ENCODE results near the gene USP31. TPM values are rescaled to one million over a fixed set of nuclear protein-coding genes. Genes with fewer than 3 reads are reported as not detected.

The USP31 gene
- total RNA-seq, 1 experiment from 2014 or later: 16.1 TPM

DNA sequence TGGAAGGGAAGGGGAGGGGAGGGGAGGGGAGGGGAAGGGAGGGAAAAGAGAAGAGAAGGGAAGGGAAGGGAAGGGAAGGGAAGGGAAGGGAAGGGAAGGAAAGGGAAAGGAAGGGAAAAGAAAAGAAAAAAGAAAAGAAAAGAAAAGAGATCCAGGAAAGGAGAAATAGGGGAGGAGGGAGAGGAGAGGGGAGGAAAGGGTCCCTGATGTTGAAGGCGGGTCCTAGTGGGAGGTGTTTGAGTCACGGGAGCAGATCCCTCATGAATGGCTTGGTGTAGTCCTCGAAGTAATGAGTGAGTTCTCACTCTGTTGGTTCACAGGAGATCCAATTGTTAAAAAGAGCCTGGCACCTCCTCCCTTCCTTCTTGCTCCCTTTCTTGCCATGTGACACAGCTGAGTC, 6.9 kb upstream of the USP31 start:
- WGBS (ENCODE audit: extremely low coverage, insufficient read length, low lambda C conversion rate): no CpG with 5 or more reads among the region's 3 CpGs

More for the DNA sequence above, 6.9 kb upstream of the USP31 start:
- no peak overlapping the region for H3K4me2 ChIP-seq (ENCODE audit: insufficient read depth, insufficient read length, low read length)
- no peaks in the 10 kb centered on the region for H3K27me3 ChIP-seq (ENCODE audit: insufficient read depth, low read length)
- Mint-ChIP-seq H3K27me3 (ENCODE audit: low read depth) (peaks cover 13% of the 10 kb centered on the region), H3K36me3 (ENCODE audit: insufficient read depth in 1 of 3, low read depth in 3 of 3) (peaks cover 3 to 12% (median 6%) of the 10 kb centered on the region in 3 experiments), H3K9me3 (peaks cover 13 to 14% of the 10 kb centered on the region in 2 experiments), H3K4me3 (no peak overlapping the region), H3K27ac (no peak overlapping the region), H3K4me1 (peaks cover 9 to 13% of the 10 kb centered on the region in 2 experiments)
- no peak overlapping the region for H4K91ac ChIP-seq (ENCODE audit: insufficient read length, low read depth, low read length)
- no peak overlapping the region for H4K8ac ChIP-seq (replicated peaks; ENCODE audit: insufficient read length, low read depth, low read length)
- H3K79me1 ChIP-seq (ENCODE audit: insufficient read depth, low read depth, low read length, poor library complexity, severe bottlenecking): no peaks in the 10 kb centered on the region
- H3K23ac ChIP-seq (ENCODE audit: insufficient read length, low read depth, low read length): no peak overlapping the region
- H4K20me1 ChIP-seq (ENCODE audit: control insufficient read depth, insufficient read depth, insufficient read length): no peaks in the 10 kb centered on the region
- no peak overlapping the region for H2AFZ ChIP-seq (ENCODE audit: low read length)
- no peak overlapping the region for H3K18ac ChIP-seq (ENCODE audit: insufficient read length, low read depth, low read length)
- H3K27ac ChIP-seq (ENCODE audit: insufficient read length, low read depth, low read length): no peak overlapping the region
- no peak overlapping the region for H3K9ac ChIP-seq (ENCODE audit: extremely low read depth, insufficient read length, low read length)
- H3K9me3 ChIP-seq (ENCODE audit: control insufficient read depth, low read depth, low read length): no peaks in the 10 kb centered on the region
- TF ChIP-seq, protein P1, sequence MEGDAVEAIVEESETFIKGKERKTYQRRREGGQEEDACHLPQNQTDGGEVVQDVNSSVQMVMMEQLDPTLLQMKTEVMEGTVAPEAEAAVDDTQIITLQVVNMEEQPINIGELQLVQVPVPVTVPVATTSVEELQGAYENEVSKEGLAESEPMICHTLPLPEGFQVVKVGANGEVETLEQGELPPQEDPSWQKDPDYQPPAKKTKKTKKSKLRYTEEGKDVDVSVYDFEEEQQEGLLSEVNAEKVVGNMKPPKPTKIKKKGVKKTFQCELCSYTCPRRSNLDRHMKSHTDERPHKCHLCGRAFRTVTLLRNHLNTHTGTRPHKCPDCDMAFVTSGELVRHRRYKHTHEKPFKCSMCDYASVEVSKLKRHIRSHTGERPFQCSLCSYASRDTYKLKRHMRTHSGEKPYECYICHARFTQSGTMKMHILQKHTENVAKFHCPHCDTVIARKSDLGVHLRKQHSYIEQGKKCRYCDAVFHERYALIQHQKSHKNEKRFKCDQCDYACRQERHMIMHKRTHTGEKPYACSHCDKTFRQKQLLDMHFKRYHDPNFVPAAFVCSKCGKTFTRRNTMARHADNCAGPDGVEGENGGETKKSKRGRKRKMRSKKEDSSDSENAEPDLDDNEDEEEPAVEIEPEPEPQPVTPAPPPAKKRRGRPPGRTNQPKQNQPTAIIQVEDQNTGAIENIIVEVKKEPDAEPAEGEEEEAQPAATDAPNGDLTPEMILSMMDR (conservative IDR thresholded peaks at IDR 0.05): no peak
- no peak for DNase-seq
- H3K56ac ChIP-seq (ENCODE audit: insufficient read length, low read depth, low read length): no peak overlapping the region
- no peaks in the 10 kb centered on the region for H3K4me1 ChIP-seq (ENCODE audit: insufficient read depth, low read length)
- no peak overlapping the region for H2BK5ac ChIP-seq (ENCODE audit: insufficient read length, low read length)
- no peaks in the 10 kb centered on the region for H3K79me2 ChIP-seq (ENCODE audit: insufficient read depth, low read length)
- no peak overlapping the region for H2AK5ac ChIP-seq (ENCODE audit: insufficient read length, low read length)
- no peak overlapping the region for H3K4ac ChIP-seq (ENCODE audit: low read depth, low read length)
- H2BK20ac ChIP-seq (ENCODE audit: low read depth, low read length, poor library complexity, severe bottlenecking): no peak overlapping the region
- H3K14ac ChIP-seq (ENCODE audit: insufficient read depth, low read length): no peak overlapping the region
- H2BK15ac ChIP-seq (ENCODE audit: low read depth, low read length): no peak overlapping the region
- no peak overlapping the region for H2BK12ac ChIP-seq (ENCODE audit: insufficient read length, low read depth, low read length)
- H2BK120ac ChIP-seq (ENCODE audit: low read depth, low read length, poor library complexity, severe bottlenecking): no peak overlapping the region
- no peak overlapping the region for H4K5ac ChIP-seq (ENCODE audit: insufficient read length, low read depth, low read length)
- no peak overlapping the region for H3T11ph ChIP-seq (ENCODE audit: low read length)
- H3K23me2 ChIP-seq (ENCODE audit: insufficient read length, low read depth, low read length, poor library complexity, severe bottlenecking): no peaks in the 10 kb centered on the region

Data from H9 (cell line).